ENCODE measurements around the gene ANG.
"Not testable (repeated sequence)": the region's sequence is repeated elsewhere in the genome, so short reads cannot be mapped to it uniquely, and the experiment has no call there.

Gene ANG

DNA sequence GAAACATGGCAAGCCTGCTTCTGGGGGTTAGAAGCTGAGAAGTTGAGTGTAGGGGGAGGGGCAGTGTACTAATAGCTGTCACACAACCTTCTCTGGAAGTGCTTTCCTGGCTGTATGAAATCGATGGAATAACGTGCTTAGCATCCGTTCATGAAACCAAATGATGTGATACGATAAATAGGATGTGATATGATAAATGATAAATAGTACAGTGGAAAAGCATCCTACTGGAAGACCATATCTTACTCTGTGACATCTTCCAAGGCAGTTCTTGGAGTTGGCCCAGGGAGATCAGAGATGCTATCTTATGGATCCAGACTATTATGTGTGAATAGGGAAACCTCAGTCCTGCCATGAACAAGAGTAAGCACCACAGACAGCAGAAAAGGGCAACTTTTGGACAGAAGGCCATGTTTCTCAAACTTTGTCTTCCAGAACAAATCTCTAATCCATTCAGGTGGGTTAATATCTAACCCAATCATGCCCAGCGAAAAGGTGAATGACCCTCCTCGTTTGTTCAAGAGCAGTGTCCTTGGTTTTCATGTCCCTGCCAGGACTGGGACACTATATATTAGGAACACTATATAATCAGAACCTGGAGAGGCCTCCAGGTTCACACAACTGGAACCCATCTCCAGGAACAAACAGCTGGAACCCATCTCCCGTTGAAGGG is at the start of gene ANG:
TSS of gene ANG (plus strand) at position 598 of the 673 bp plus-strand sequence. CDS start 4,801 bp downstream, outside the sequence.
- DNase-seq (ENCODE audit: low read depth in 2 of 2), result no peak

DNA sequence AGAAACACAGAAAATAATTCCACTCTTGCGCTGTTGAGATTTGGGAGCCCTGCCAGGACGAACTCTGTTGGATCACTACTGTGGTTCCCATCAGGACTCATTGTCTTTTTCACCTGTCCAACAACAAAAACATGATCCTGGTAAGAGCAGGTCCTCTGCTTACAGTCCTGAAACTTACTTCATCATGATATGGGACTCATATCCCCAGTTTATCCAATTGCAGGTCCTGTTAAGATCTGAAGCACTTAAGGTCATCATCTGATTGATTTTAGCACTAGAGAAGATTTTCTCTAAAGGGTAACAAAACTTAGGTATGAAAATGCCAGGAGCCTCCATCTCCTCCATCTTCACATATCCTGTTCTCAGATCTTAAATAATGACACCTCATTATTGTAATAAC is 47.0 kb upstream of the ANG start, which contains the start of gene OR6S1:
TSS of gene OR6S1 (minus strand) at position 101 of the 400 bp plus-strand sequence. CDS start at position 101, 0 bp downstream.
- DNase-seq (ENCODE audit: low read depth in 2 of 2), result no peak

DNA sequence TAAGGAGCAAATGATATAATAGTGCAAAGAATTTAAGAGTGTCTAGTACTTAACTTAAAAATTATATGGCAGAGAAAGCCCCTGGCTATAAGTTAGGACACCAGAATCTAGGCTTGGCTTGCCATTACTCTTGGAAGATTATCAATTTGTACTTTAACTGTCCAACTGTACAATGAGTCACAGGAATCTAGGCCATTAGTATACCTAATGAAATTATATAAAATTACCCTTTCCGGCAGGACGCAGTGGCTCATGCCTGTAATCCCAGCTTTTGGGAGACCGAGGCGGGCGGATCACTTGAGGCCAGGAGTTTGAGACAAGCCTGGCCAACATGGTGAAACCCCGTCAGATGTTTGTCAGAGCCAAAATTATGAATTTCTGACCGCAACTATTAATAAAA is 46.4 kb upstream of the ANG start:
- DNase-seq (ENCODE audit: low read depth in 2 of 2), result no peak

DNA sequence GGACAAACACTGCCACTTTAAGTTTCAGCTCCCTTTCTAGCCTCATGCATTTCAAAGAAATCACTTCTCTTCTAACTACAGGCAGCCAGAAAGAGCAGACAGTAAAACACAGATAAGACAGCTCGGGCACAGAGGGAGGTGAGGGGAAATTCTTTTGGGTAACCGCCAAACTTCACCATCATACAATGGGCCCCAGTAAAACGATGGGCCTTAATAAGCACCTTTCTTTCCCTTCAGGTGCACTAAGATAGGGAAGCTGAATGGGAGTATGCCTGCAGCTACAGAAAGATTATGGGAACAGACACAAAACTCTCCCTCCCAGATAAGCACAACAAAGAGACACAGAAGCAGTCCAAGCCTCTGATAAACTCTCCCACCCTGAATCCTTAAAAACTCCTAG is 45.8 kb upstream of the ANG start:
- DNase-seq (ENCODE audit: low read depth in 2 of 2), result not testable (repeated sequence)

DNA sequence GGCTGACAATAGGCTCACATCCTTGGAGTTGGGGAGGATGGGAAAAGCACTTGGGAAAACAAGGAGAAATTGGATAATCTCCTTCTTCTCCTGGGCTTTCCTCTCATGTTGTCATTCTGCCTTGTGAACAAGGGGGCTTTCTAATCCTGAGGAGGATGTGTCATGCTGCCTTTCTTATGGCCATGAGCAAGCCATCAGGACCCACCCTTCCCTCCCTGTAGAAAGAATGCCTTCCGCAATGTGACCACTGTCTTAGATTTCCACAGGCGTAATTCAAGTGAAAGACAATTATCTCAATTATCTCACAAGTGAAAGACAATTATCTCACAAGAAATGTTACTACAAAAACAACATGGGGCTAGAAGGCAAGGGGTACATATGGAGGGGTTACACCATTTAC is 44.0 kb upstream of the ANG start:
- no peak for DNase-seq (ENCODE audit: low read depth in 2 of 2)

DNA sequence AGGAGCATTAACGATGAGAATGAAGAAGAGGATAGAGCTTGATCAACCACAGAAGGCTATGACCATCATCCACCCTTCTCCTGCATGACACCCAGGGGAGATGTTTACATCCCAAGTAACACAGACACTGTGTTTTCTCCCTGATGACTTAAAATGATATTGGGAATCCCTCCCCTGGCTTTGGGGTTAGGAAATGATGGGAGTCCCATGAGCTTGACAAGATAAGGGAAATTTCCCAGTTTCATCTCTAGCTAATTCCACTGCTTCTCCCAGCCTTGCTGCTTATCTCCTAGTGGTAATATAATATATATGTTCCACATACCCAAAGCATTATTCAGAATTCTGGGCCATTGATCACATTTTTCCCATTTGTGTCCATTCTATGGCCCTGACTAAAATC is 43.1 kb upstream of the ANG start:
- DNase-seq (ENCODE audit: low read depth in 2 of 2), result no peak

DNA sequence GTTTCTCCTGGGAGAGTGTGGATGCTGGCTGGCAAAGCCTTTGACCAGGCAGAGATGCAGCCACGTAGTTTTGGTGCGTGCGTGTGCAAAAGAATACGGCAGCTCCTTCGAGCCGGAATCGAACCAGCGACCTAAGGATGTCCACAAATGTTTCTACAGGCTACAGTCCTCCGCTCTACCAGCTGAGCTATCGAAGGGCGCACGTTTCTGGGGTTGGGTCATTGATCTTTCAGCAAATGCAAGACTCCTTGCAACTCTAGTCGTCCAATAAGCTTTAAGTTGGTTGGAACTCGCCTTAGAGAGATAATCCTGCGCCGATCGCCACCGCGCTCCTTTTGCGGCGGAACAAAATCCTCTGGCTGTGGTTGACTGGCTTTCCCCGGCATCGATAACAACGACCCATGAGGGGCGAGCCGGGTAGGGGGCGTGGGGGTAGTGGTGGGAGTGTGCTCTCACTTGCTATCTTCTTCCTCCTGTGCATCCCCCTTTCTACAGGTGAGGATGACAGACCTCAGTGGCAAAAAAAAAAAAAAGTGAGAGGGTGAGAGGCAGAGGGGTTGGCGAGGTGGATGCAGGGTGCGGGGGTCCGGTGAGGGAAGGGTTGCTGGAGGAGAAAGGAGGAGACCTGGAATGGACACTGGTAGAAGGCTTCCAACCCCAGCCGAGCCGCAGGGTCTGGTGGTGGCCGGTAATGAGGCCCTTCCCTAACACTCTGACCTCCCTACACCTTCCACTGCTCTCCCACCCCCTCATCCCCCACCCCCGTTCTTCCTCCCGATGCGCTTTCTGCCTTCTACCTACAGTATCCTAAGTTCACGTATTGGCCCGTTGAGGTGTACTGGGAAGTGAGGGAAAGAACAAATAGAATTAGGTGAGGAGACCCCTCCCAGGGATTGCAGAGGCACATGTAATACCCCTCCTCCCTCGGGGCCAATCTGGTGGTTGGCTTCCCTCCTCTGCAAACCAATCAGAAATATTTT is 35.3 kb upstream of the ANG start:
- DNase-seq (ENCODE audit: low read depth in 2 of 2), result peak in 1 of 2 experiments; percentile 19

DNA sequence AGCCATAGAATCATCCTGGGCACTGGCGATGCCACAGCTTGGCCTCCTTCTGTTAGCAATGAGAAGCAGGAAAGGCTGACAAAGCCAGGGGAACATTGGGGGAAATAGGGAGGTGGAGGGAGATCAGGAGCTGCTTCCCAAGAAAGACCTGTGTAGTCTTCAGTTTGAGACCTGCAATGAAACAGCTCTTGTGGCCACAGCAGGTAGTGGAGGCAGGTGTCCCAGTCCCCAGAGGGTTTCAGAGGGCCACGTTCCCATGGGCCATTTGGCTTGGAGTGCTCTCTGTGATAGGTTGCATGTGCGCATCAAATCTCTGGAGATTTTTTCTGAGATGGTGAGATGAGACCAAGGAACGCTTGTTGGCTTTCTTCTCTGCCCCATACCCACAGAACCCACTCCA is 32.7 kb upstream of the ANG start:
- no peak for DNase-seq (ENCODE audit: low read depth in 2 of 2)

DNA sequence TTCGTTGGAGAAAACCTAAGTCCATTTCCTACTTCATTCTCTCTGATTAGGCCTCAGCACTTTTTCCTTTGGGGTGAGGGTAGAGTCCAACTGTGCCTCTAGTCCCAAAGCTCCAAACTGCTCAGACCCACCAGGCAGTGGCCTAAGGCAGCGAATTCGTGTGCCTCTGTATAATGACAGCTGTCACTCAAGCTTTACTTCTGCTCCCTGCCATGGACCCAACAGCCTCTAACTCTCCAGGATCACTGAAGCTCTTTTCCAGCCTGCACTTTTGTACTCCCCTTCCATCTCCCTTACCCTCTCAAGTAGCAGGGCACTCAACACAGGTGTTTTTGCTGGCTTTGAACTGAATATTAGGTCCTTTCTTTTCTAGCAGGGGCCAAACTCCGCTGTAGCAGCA is 32.3 kb upstream of the ANG start:
- DNase-seq (ENCODE audit: low read depth in 2 of 2), result no peak

DNA sequence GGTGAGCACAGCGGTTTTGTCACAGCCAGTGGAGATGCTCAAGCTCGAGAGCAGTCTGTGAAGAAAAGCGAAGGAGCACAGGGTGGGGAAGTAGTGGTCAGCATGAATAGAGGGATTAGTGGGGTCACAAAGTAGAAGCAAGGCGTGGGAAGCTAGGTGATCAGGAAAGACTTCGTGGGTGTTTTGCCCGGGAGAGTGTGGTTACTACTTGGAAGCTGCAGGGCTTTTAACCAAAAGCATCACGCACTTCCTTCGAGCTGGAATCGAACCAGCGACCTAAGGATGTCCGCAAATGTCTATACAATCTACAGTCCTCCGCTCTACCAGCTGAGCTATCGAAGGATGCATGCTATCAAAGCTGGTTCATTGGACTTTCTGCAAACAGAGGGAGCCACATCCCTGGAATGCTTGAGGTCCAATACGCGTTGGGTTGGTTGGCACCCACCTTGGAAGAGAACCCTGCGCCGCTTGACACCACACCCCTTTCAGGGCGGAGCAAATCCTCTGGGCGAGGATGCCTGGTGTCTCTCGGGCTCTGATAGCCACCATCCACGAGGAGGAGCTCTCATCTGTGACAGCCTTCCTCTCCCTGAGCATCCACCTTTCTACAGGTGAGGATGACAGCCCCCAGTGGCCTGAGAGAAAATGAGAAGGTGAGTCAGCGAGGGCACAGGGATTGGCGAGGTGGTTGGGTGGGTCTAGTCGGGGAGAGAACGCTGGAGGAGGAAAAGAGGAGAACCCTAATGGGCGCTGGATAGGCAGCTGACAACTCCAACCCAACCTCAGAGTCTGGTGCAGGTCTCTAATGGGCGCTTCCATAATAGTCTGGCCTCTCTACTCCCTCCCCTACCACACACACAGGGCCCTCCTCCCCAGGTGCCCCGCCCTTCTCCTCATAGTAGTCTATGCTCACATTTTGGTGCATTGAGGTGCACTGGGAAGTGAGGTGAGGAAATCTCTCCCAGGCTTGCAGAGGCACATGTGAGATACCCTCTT is 31.1 kb upstream of the ANG start:
- DNase-seq (ENCODE audit: low read depth in 2 of 2), result no peak

DNA sequence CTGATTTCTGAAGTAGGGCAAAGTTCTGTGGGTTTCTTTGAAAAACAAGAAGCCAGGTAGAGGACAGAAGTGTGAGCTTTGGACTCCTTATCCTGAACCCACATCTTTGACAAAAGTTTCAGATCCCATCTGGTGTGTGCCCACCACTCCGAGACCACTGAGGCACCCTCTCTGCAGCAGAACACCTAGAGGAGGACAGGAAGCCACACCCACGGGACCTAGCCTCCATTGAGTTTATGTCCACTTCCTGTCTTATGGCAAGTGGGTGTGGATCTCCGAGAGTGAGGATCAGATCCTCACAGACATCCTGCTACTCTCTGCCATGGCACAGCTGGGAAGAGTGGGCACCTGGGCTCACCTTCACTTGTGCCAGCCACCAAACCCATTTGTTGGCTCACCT is 30.3 kb upstream of the ANG start:
- DNase-seq (ENCODE audit: low read depth in 2 of 2), result no peak

DNA sequence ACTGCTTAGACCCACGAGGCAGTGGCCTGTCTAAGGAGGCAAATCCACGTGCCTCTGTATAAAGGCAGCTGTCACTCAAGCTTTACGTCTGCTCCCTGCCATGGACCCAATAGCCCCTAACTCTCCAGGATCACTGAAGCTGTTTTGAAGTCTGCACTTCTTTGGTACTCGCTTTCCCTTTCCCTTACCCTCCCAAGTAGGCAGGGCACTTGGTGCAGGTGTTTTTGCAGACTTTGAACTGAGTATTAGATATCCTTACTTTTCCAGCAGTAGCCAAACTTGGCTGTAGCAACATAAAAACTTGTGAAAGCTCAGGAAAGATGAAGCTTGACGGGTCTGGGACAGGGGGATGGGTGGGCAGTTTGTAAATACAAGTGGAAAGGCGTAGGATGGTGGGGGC is 29.2 kb upstream of the ANG start:
- DNase-seq (ENCODE audit: low read depth in 2 of 2), result no peak

DNA sequence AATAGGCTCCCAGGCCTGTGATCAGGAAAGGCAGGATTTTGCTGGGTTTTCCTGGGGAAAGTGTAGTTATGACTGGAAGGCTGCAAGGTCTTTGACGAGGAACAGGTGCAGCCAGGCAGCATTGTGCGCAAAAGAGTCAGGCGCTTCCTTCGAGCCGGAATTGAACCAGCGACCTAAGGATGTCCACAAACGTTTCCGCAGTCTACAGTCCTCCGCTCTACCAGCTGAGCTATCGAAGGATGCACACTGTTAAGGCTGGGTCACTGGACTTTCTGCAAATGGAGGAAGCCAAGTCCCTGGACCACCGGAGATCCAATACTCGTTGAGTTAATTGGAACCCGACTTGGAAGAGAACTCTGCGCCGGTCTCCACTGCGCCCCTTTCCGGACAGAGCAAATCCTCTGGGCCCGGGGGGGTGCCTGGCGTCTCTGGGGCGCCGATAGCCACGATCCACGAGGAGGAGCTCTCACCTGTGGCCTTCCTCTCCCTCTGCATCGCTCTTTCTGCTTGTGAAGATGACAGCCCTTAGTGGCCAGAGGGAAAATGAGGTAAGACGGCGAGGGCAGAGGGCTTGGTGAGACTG is 28.7 kb upstream of the ANG start:
- DNase-seq (ENCODE audit: low read depth in 2 of 2), result no peak

DNA sequence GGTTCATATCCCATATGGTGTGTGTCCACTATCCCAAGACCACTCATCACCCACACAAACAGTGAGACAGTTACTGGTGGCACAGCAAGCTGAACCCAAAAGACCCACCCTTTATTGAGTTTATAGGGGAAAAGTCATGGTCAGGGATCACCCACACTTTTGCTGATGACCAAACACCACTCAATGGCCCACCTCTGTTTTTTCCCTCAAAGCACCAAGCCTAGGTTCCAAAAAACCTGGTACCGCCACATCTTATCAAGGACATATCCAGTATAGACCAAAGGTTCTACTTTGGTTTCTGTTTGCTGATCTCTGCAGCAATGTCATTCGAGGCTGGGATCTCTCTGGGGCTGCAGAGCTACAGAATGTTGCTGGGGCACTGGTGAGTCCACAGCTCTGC is 27.4 kb upstream of the ANG start:
- DNase-seq (ENCODE audit: low read depth in 2 of 2), result no peak

DNA sequence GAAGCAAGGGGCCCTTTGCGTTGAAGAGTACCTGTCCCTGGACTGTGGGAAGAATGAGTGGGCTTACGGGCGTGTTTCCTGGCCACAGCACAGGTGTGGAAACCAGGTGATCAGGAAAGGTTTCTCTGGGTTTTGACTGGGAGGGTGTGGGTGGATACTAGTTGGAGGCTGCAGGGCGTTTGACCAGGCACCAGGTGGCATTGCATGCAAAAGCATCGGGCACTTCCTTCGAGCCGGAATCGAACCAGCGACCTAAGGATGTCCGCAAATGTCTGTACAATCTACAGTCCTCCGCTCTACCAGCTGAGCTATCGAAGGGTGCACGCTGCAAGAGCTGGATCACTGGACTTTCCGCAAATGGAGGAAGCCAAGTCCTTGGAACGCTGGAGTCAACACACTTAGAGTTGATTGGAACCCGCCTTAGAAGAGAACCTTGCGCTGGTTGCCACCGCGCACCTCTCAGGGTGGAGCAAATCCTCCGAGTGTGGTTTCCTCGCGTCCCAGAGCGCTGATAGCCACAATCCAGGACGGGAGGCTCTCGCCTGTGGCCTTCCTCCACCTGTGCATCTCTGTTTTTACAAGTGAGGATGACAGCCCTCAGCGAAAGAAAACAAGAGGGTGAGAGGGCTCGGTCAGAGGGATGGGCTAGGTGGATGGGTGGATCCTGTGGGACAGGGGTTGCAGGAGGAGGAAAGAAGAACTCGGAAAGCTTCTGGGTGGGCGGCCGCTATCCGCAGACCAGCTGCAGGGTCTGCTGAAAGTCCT is 25.4 kb upstream of the ANG start:
- peak in 1 of 2 experiments; percentile 8 for DNase-seq (ENCODE audit: low read depth in 2 of 2)

DNA sequence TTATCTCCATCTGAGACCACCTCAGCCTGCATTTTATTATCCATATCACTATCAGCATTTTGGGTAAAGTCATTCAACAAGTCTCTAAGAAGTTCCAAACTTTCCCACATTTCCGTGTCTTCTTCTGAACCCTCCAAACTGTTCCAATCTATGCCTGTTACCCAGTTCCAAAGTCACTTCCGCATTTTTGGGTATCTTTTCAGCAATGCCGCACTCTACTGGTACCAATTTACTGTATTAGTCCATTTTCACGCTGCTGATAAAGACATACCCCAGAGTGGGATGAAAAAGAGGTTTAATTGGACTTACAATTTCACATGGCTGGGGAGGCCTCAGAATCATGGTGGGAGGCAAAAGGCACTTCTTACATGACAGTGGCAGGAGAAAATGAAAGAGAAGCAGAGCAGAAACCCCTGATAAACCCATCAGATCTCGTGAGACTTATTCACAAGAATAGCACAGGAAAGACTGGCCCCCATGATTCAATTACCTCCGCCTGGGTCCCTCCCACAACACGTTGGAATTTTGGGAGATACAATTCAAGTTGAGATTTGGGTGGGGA is 22.1 kb upstream of the ANG start:
- DNase-seq (ENCODE audit: low read depth in 2 of 2), result not testable (repeated sequence)

DNA sequence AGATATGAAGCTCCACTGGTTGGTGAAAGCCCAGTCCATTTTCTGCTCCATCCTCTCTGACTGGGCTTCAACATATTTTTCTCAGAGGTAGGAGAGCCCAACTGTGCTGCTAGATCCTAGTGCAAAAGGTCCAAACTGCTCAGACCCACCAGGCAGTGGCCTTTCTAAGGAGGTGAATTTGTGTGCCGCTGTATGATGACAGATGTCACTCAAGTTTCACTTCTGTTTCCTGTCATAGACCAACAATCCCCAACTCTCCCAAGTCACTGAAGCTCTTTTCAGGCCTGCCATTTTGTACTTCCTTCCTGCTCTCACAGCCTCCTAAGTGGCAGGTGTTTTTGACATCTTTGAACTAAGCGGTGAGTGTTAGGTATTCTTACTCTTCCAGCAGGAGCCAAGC is 20.6 kb upstream of the ANG start:
- no peak for DNase-seq (ENCODE audit: low read depth in 2 of 2)

DNA sequence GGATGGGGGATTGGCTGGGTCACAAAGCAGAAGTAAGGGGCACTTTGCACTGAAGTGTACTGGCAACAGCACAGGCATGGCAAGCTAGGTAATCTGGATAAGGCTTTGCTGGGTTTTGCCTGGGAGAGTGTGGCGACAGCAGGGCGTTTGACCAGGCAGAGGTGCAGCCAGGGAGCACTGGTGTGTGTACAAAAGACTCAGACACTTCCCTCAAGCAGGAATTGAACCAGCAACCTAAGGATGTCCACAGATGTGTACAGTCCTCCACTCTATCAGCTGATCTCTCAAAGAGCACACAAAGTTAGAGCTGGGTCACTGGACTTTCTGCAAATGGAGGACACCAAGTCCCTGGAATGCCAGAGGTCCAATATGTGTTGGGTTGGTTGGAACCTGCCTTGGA is 19.6 kb upstream of the ANG start:
- no peak for DNase-seq (ENCODE audit: low read depth in 2 of 2)

DNA sequence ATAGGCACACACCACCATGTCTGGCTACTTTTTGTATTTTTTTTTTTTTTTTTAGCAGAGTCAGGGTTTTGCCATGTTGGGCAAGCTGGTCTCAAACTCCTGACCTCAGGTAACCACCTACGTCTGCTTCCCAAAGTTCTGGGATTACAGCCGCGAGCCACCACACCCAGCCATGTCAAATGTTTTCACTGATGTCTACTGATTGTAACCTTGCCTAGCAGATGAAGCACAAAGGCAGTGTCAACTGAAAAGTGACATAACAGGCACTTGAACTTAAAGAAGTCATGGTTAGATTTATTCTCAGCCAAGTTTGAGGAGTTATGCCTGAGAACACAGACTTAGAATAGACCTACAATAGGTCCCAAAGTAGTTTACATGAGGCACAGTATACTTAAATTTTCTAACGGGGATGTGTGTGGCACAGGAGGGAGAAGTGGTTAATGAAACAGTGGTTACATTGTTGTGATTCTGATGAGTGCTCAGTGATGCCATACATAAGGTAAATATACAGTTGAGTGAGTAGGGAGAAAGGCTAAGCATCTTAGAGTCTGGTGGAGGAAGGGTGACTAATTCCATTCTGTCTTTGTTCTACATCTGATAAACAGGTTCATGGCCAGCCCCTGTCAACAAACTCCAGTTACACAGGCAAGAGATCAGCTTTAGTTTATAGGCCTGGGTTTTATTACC is 16.8 kb upstream of the ANG start:
- DNase-seq (ENCODE audit: low read depth in 2 of 2), result no peak

DNA sequence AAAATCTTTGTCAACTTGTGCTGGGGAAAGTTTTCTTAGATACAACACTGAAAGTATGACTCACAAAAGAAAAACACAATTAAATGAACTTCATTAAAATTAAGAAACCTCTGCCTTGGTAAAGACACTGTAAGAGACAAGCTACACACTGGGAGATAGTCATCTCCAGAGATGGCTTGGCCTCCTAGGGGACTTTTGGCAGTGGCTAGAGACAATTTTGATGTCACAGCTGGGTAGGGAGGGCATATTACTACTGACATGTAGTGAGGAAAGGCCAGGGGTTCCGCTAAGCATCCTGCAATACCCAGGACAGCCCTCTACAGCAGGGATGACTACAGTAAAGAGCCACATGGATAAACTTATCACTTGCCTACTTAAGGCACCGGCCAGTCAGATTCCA is 12.9 kb upstream of the ANG start:
- no peak for DNase-seq (ENCODE audit: low read depth in 2 of 2)

Measured in fibroblast of skin of left quadriceps (primary cell).